RPMI7951 (cell line): ENCODE data around the gene SLC9A3. TPM values are rescaled to one million over a fixed set of nuclear protein-coding genes. Genes with fewer than 3 reads are reported as not detected.

Experiments
- DNase-seq: peaks from one replicate; pipeline ENCODE4 v3.0.0-alpha.2; 2012; ENCODE audit warnings: low read depth
- total RNA-seq: library from RNA; depleted of rRNA; stranded (reverse); fragments of >200 nt; shearing (Covaris generic); gene quantifications from 2 replicates; pipeline ENCODE4 v1.2.3, GENCODE V29; 2014

The SLC9A3 gene
- total RNA-seq, 1 experiment from 2014 or later = 0.84 TPM

GRCh38 chr5:539469-540070, 15.3 kb upstream of the SLC9A3 start:
- no peak for DNase-seq

- no peak for DNase-seq
Observed at GRCh38 chr5:538801-539468, 14.7 kb upstream of the SLC9A3 start.

GRCh38 chr5:538271-538771, 14.1 kb upstream of the SLC9A3 start:
- DNase-seq = no peak

- no peak for DNase-seq
Observed at GRCh38 chr5:537621-538071, 13.4 kb upstream of the SLC9A3 start.

- no peak for DNase-seq
Observed at GRCh38 chr5:537098-537497, 12.8 kb upstream of the SLC9A3 start.

- DNase-seq = no peak
Observed at GRCh38 chr5:535846-536698, 11.8 kb upstream of the SLC9A3 start.

- DNase-seq = no peak
Observed at GRCh38 chr5:534743-535671, 10.8 kb upstream of the SLC9A3 start.

GRCh38 chr5:533955-534742, 9.9 kb upstream of the SLC9A3 start:
- no peak for DNase-seq

GRCh38 chr5:533243-533954, 9.2 kb upstream of the SLC9A3 start:
- DNase-seq = no peak

- no peak for DNase-seq
Observed at GRCh38 chr5:532521-533242, 8.4 kb upstream of the SLC9A3 start.

GRCh38 chr5:531749-532315, 7.6 kb upstream of the SLC9A3 start:
- no peak for DNase-seq

GRCh38 chr5:531101-531748, 7.0 kb upstream of the SLC9A3 start:
- no peak for DNase-seq

- no peak for DNase-seq
Observed at GRCh38 chr5:530001-530955, 6.0 kb upstream of the SLC9A3 start.

- DNase-seq = no peak
Observed at GRCh38 chr5:528629-529511, 4.6 kb upstream of the SLC9A3 start.

- no peak for DNase-seq
Observed at GRCh38 chr5:527646-528628, 3.7 kb upstream of the SLC9A3 start.
